Measurements from ENCODE around the gene ATP2C1. TPM values are rescaled to one million over a fixed set of nuclear protein-coding genes. Genes with fewer than 3 reads are reported as not detected.

Gene ATP2C1
- total RNA-seq, 1 donor from 2014 or later, result 11.8 TPM

DNA sequence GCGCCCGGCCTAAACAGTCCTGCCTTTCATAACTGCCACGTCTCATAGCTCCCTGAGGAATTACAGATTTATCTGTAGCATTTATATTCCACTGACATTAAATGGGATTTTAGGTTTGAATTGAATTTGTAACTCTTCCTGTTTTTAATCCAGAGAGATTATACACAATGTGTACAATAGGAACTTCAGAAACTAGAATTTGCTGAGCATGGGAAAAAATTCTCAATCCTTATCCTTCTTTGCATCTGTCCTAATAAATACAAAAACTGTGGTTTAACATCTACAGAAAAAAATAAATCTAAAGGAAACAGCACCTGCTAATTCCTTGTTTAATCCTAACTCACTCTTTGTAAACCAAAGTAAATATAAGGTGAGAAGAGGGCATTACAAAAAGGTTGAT is 135.0 kb downstream of the ATP2C1 start:
- DNase-seq (ENCODE audit: low spot score in 2 of 2), result no peak
- Histone ChIP-seq H3K36me3 (peaks cover 0 to 3% of the 10 kb centered on the region in 2 donors), H3K4me3 (no peak overlapping the region), H3K27ac (no peak overlapping the region), H3K27me3 (no peaks in the 10 kb centered on the region), H3K4me1 (peaks cover 0 to 12% of the 10 kb centered on the region in 2 donors), H3K9me3 (no peaks in the 10 kb centered on the region)
- intact Hi-C loops (cut with DNase I), result loop anchor here (5.0 to 10.0 kb wide), 5 partner anchors 137 to 1386 kb away; partner anchors contain the start of genes ATP2C1, DNAJC13, MRPL3 and NUDT16
- TF ChIP-seq, protein P1, sequence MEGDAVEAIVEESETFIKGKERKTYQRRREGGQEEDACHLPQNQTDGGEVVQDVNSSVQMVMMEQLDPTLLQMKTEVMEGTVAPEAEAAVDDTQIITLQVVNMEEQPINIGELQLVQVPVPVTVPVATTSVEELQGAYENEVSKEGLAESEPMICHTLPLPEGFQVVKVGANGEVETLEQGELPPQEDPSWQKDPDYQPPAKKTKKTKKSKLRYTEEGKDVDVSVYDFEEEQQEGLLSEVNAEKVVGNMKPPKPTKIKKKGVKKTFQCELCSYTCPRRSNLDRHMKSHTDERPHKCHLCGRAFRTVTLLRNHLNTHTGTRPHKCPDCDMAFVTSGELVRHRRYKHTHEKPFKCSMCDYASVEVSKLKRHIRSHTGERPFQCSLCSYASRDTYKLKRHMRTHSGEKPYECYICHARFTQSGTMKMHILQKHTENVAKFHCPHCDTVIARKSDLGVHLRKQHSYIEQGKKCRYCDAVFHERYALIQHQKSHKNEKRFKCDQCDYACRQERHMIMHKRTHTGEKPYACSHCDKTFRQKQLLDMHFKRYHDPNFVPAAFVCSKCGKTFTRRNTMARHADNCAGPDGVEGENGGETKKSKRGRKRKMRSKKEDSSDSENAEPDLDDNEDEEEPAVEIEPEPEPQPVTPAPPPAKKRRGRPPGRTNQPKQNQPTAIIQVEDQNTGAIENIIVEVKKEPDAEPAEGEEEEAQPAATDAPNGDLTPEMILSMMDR (IDR thresholded peaks at IDR 0.05), result no peak

DNA sequence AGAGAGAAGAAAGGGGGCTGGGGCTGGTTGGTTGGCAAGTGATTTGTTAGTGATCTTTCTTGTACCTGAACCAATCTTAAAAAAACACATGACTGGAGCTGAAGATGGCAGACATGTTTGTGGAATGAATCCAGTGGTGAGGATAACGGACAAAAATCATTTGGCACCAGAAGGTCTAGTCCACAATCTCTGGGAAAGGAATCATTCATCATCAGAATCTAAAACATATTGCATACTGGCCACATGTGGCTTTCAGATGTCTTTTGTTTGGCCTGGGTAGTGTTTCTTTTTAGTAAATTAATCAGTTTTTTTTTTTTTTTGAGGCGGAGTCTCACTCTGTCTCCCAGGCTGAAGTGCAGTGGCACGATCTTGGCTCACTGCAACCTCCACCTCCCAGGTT is 137.8 kb downstream of the ATP2C1 start:
- Histone ChIP-seq H3K4me1 (peaks cover 0 to 8% of the 10 kb centered on the region in 2 donors), H3K4me3 (no peak overlapping the region), H3K27ac (no peak overlapping the region), H3K27me3 (no peaks in the 10 kb centered on the region), H3K9me3 (no peaks in the 10 kb centered on the region), H3K36me3 (no peaks in the 10 kb centered on the region)
- intact Hi-C loops (cut with DNase I), result no loop called here
- no peak for DNase-seq (ENCODE audit: low spot score in 2 of 2)
- TF ChIP-seq, protein P1 (IDR thresholded peaks at IDR 0.05), result no peak

DNA sequence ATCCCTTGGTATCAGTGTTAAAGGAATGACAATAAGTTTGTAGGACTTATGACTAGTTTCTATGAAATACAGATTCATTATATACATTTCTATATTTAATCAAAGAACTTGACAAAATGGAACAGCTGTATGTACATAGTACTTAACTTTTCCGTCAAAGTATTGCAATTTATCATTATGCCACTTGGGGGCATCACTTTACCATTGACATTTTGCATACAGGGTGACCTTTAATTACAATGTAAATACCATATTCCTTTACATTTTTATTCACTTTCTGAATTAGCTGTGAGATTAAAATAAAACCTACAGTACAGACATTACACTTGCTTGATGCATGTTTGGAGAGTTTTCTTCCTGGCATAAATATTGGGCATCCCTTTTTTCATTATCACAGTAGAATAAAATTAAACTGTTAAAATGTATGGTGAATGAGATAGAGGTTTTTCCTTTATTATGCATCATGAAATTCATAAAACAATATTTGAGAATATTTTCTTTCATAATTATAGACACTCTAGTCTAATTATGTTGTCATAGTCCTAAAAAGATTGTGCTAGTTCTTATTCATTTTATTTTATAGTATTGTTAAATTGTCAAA is 139.7 kb downstream of the ATP2C1 start:
- DNase-seq (ENCODE audit: low spot score in 2 of 2), result no peak
- Histone ChIP-seq H3K36me3 (no peaks in the 10 kb centered on the region), H3K9me3 (no peaks in the 10 kb centered on the region), H3K27ac (no peak overlapping the region), H3K4me3 (no peak overlapping the region), H3K27me3 (no peaks in the 10 kb centered on the region), H3K4me1 (peaks cover 0 to 6% of the 10 kb centered on the region in 2 donors)
- TF ChIP-seq, protein P1 (IDR thresholded peaks at IDR 0.05), result peak; percentile 26 to 47 (median 39)
- intact Hi-C loops (cut with DNase I), result no loop called here

DNA sequence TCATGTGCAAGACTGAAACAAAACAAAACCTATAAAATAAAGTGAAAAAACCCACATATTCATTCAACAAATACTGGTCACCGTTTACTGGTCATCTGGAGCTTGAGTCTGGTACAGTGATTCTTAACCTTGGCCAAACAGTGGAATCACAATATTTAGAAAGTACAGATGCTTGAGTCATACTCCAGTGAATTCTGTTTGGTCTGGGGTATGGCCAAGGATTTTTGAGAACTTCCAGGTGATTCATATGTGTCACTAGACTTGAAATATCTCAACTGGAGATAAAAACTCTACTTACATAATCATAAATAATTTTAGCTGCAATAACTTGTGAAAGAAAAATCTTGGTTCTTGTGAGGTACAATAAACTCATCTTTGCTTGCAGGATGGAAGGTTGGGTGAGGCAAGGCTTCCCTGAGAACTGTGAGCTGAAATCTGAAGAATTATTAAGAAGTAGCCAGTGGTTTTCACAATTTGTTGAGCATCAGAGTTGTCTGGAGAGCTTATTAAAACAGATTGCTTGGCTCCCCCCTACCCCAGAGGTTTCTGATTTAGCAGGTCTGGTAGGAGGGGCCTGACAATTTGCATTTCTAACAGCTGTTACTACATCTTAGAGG is 142.4 kb downstream of the ATP2C1 start:
- TF ChIP-seq, protein P1 (IDR thresholded peaks at IDR 0.05), result no peak
- Histone ChIP-seq H3K27me3 (no peaks in the 10 kb centered on the region), H3K27ac (no peak overlapping the region), H3K4me1 (peaks cover 0 to 6% of the 10 kb centered on the region in 2 donors), H3K36me3 (no peaks in the 10 kb centered on the region), H3K4me3 (no peak overlapping the region), H3K9me3 (no peaks in the 10 kb centered on the region)
- intact Hi-C loops (cut with DNase I), result no loop called here
- DNase-seq (ENCODE audit: low spot score in 2 of 2), result no peak

DNA sequence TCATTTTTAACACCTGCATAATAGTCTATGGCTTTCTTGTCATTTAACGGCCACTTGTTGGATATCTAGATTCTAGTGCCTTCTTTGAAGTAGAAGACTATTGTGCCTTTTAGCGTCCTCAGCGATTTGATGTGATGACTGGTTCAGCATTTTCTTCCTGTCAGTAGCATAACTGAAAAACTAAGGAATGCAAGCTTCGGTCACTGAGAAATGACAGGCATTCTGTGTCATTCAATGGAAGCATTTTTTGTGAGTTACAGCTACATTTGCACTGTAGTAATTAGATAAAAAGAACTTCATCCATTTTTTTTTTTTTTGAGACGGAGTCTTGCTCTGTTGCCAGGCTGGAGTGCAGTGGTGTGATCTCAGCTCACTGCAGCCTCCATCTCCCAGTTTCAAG is 143.1 kb downstream of the ATP2C1 start:
- H3K27ac ChIP-seq, result no peak overlapping the region
- H3K4me3 ChIP-seq, result no peak overlapping the region
- peaks cover 0 to 6% of the 10 kb centered on the region in 2 donors for H3K4me1 ChIP-seq
- TF ChIP-seq, protein P1 (IDR thresholded peaks at IDR 0.05), result no peak
- H3K36me3 ChIP-seq, result no peaks in the 10 kb centered on the region
- no peaks in the 10 kb centered on the region for H3K27me3 ChIP-seq
- intact Hi-C loops (cut with DNase I), result no loop called here
- no peaks in the 10 kb centered on the region for H3K9me3 ChIP-seq
- no peak for DNase-seq (ENCODE audit: low spot score in 2 of 2)
